A673 (cell line): ENCODE results near the gene GRIPAP1. TPM values are rescaled to one million over a fixed set of nuclear protein-coding genes. Genes with fewer than 3 reads are reported as not detected.
"Not testable (repeated sequence)": the region's sequence is repeated elsewhere in the genome, so short reads cannot be mapped to it uniquely, and the experiment has no call there.

Source experiments
- BruUV-seq: library from RNA; stranded (reverse); fragments of 400-500 nt; replicated peaks from 2 replicates; lab custom pipeline; 2021; lab: Mats Ljungman, UMichigan
- CTCF ChIA-PET: fragments of 300-600 bp; sonication (Branson Sonifier 250); formaldehyde crosslinking; loops from one replicate; lab custom pipeline; 2022; ENCODE audit warnings: antibody characterized with exemption; lab: Charles Lee
- POLR2A ChIA-PET: fragments of 300-600 bp; sonication (Branson Sonifier 250); formaldehyde crosslinking; loops from one replicate; lab custom pipeline; 2022; ENCODE audit warnings: antibody characterized with exemption; ENCODE audit not compliant: low non-redundant PET; lab: Charles Lee
- DNase-seq: peaks from one replicate; pipeline ENCODE4 v3.0.0-alpha.2; 2015; ENCODE audit warnings: low spot score
- H3K27ac ChIP-seq: fragments of 200-600 bp; sonication (generic); 2 replicates; pipeline ENCODE4 v1.5.1; 2016; ENCODE audit warnings: mixed run types, low read depth, mild to moderate bottlenecking, mixed read lengths, antibody characterized with exemption, low read length; ENCODE audit not compliant: poor library complexity, severe bottlenecking
- H3K27me3 ChIP-seq: fragments of 200-600 bp; sonication (generic); replicated peaks from 2 replicates; pipeline ENCODE4 v1.6.1; 2017; ENCODE audit warnings: mixed run types, low read depth, mild to moderate bottlenecking, mixed read lengths, antibody characterized with exemption, low read length; ENCODE audit not compliant: insufficient read depth, poor library complexity
- H3K36me3 ChIP-seq: fragments of 200-600 bp; sonication (generic); 2 replicates; pipeline ENCODE4 v1.6.1; 2016; ENCODE audit warnings: mixed run types, mild to moderate bottlenecking, mixed read lengths, antibody characterized with exemption, low read length; ENCODE audit not compliant: insufficient read depth, poor library complexity, severe bottlenecking
- H3K4me1 ChIP-seq: fragments of 200-600 bp; sonication (generic); 2 replicates; pipeline ENCODE4 v1.6.1; 2017; ENCODE audit warnings: mixed run types, mild to moderate bottlenecking, mixed read lengths, antibody characterized with exemption, low read length; ENCODE audit not compliant: insufficient read depth, poor library complexity, severe bottlenecking
- H3K4me3 ChIP-seq: fragments of 200-600 bp; sonication (generic); 2 replicates; pipeline ENCODE4 v1.5.1; 2016; ENCODE audit warnings: low read depth, mixed run types, mild to moderate bottlenecking, mixed read lengths, low read length; ENCODE audit not compliant: poor library complexity, severe bottlenecking
- H3K9me3 ChIP-seq: fragments of 200-600 bp; sonication (generic); 2 replicates; pipeline ENCODE4 v1.6.1; 2016; ENCODE audit warnings: mixed run types, low read depth, mild to moderate bottlenecking, mixed read lengths, antibody characterized with exemption, low read length; ENCODE audit not compliant: poor library complexity, severe bottlenecking
- CTCF ChIP-seq: fragments of 300-800, 200-600 bp; sonication (generic); conservative IDR thresholded peaks from 2 replicates; pipeline ENCODE4 v1.5.1; 2017; ENCODE audit warnings: low read depth, mild to moderate bottlenecking, antibody characterized with exemption, low read length, moderate library complexity, mixed read lengths
- EZH2 ChIP-seq: fragments of 200-600 bp; sonication (generic); IDR thresholded peaks from 2 replicates; pipeline ENCODE4 v1.6.1; 2017; ENCODE audit warnings: borderline replicate concordance, low read depth, mild to moderate bottlenecking, mixed read lengths, antibody characterized with exemption, low read length; ENCODE audit not compliant: poor library complexity, severe bottlenecking
- intact Hi-C: fragments of 100-400 bp; cut with micrococcal nuclease; formaldehyde crosslinking; loops from one replicate; pipeline ENCODE4 v1.10.0; 2022; ENCODE audit not compliant: unreplicated experiment
- total RNA-seq: library from RNA; stranded (reverse); gene quantifications from 2 replicates; pipeline ENCODE4 v1.2.3, GENCODE V29; 2021

Gene GRIPAP1
- total RNA-seq, 1 experiment from 2014 or later: 64.0 TPM

DNA sequence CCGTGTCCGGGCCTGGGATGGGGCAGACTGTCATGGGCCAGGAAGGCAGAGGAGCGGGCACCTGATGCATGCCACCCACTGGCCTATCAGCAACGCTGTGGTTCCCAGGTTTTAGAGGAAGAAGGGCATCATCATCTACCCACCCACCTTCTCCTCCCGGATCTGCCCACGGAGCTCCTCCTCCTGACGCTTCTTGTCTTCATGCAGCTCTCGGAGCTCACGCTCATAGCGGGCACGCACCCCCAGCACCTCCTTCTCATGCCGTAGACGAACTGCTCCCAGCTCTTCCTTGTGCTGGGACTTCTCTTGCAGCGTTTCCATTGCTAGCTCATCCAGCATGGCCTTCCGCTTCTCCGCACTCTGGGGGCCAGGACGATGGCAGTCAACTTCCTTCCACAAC lies 19.0 kb downstream of the GRIPAP1 start:
- no peak overlapping the region for H3K27ac ChIP-seq
- H3K4me3 ChIP-seq: no peak overlapping the region
- intact Hi-C loops: no loop called here
- BruUV-seq: no TSS peak
- no peak for DNase-seq
- H3K36me3 ChIP-seq: peaks cover 39% of the 10 kb centered on the region
- TF ChIP-seq EZH2 (no peak), CTCF (no peak)
- no peaks in the 10 kb centered on the region for H3K4me1 ChIP-seq
- no peaks in the 10 kb centered on the region for H3K9me3 ChIP-seq
- H3K27me3 ChIP-seq: no peaks in the 10 kb centered on the region
- POLR2A ChIA-PET: no interaction called here
- CTCF ChIA-PET: interaction anchor here (1.2 kb wide), 1 partner anchor 12 kb away, joined by 3 read pairs; the partner anchor contains the start of gene KCND1

DNA sequence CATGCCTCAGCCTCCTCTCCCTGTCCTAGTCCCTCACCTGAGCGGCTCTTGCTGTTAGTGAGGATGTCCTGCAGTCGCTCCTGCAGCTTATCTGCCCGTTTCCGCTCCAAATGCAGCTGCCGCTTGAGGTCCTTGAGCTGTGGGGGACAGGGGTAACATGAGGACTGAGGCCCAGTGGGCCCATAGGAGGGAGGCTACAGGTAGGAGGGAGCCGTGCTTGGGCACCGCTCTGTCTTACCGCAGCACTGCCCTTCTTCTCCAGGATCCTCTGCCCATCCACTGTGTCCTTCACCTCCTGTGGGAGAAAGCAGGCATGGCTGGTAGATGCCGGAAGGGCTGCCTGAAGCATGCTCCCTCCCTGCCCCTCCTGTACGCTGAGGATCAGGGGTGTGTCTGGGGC lies 20.9 kb downstream of the GRIPAP1 start:
- DNase-seq: no peak
- ChIA-PET CTCF (no interaction called here), POLR2A (no interaction called here)
- intact Hi-C loops: no loop called here
- no TSS peak for BruUV-seq
- no peak overlapping the region for H3K27ac ChIP-seq
- no peaks in the 10 kb centered on the region for H3K9me3 ChIP-seq
- peaks cover 44% of the 10 kb centered on the region for H3K36me3 ChIP-seq
- no peaks in the 10 kb centered on the region for H3K4me1 ChIP-seq
- no peak overlapping the region for H3K4me3 ChIP-seq
- H3K27me3 ChIP-seq: no peaks in the 10 kb centered on the region
- TF ChIP-seq EZH2 (no peak), CTCF (no peak)

GRCh38 chrX:48980341-48980740 lies 21.7 kb downstream of the GRIPAP1 start:
- H3K4me1 ChIP-seq, H3K4me3 ChIP-seq, DNase-seq, H3K27me3 ChIP-seq, CTCF ChIA-PET, H3K9me3 ChIP-seq, BruUV-seq, intact Hi-C loops, H3K27ac ChIP-seq, POLR2A ChIA-PET: not testable (repeated sequence)
- peaks cover 44% of the 10 kb centered on the region for H3K36me3 ChIP-seq

GRCh38 chrX:48978226-48978625 lies 23.8 kb downstream of the GRIPAP1 start:
- no peak overlapping the region for H3K4me3 ChIP-seq
- intact Hi-C loops: no loop called here
- H3K27me3 ChIP-seq: no peaks in the 10 kb centered on the region
- ChIA-PET POLR2A (no interaction called here), CTCF (no interaction called here)
- no peaks in the 10 kb centered on the region for H3K9me3 ChIP-seq
- no TSS peak for BruUV-seq
- peaks cover 32% of the 10 kb centered on the region for H3K36me3 ChIP-seq
- H3K27ac ChIP-seq: no peak overlapping the region
- no peak for TF ChIP-seq CTCF
- TF ChIP-seq EZH2: no peak
- no peaks in the 10 kb centered on the region for H3K4me1 ChIP-seq
- DNase-seq: no peak
